Measurements from ENCODE around the gene EEF1AKMT3.
A peak's percentile ranks its signal among the peaks of the same experiment; 100 is the strongest.

Gene EEF1AKMT3

DNA sequence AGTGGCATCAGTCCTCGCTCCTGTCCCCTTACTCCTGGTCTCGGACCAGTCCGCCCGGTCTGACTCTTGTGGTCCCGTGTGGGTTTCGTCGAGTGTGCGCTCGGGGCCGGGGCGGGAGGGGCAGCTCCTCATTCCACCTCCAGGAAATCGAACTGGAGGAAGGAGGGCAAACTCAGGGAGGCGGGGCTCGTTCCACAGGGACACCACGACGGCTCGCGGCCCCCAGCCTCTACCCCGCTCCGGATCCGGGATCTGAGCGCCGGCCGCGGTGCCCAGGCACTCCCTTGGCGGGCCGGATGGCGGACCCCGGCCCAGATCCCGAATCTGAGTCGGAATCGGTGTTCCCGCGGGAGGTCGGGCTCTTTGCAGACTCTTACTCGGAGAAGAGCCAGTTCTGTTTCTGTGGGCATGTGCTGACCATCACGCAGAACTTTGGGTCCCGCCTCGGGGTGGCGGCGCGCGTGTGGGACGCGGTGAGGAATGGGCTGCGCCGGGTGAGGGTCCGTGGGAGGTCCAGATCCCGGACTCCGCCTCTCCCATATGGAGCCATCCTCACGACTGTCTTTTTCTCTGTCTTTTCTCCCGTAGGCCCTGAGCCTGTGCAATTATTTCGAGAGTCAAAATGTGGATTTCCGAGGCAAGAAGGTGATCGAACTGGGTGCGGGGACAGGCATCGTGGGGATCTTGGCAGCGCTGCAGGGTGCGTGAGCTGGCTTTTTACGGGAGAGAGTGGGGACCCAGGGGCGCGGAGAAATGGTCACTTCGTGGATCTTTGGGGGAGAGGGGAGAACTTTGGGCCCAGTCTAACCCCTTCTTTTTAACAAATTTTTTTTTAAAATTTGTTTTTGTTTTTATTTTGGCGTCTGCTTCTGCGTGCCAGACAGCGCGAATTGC lies at the start of gene EEF1AKMT3:
TSS of gene EEF1AKMT3 (plus strand) at position 186 of the 894 bp plus-strand sequence. CDS start at position 297, 111 bp downstream.
- no peak for DNase-seq

DNA sequence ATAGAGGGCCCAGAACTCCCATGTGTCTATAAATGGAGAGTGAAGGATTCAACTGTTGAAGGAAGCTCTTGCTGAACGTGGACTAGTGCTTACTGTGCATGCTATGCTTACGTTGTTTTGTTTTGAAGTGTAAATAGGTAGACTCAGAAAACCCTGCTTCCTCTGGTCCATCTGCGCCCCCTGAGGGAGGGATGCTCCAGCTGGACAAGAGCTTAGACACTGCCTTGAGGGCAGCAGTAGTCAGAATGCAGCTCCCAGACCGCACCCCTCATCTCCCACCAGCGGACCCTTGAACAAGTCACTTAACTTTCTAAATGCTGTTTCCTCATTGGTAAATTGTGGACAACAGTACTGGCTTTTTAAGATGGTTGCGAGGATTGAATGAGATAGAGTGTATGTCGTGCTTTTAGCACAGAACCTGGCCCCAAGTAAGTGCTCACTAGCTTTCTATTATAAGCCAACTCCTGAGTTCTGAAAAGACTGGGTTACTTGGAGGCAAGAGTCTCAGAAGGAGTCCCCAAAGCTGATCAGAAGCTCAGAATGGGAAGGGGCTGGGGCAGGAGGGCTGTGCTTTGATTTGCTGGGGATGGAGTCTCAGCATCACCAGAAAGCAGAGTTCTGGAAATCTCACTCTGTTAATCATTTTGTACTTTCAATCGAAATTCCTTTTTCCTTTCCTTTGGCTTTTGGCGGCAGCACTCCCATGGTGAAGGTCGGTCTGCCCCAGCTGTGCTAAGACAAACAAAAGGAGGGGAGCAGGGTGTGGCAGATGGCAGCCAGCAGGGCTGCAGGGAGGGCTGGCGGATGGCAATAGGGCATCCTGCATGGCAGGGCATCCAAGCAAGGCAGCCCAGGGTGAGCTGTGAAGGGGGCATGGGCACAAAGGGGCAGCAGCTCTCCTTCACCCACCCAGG lies 49.4 kb upstream of the EEF1AKMT3 start:
- DNase-seq = no peak

DNA sequence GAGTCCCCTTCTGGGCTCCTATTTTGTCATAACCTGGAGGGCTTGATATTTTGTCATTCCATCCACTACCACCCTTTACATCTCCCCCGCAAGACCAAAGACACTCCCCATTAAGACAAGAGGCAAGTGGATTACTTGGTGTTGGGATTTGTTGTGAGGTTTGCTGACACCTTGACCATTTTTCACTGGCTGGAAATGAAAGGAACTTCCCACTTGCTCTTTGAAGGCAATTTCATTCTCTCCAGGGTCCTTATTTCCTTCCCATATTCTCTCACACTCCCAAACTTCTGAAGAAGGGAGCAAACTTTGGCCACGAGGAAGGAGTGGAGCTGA lies 48.8 kb upstream of the EEF1AKMT3 start:
- no peak for DNase-seq

DNA sequence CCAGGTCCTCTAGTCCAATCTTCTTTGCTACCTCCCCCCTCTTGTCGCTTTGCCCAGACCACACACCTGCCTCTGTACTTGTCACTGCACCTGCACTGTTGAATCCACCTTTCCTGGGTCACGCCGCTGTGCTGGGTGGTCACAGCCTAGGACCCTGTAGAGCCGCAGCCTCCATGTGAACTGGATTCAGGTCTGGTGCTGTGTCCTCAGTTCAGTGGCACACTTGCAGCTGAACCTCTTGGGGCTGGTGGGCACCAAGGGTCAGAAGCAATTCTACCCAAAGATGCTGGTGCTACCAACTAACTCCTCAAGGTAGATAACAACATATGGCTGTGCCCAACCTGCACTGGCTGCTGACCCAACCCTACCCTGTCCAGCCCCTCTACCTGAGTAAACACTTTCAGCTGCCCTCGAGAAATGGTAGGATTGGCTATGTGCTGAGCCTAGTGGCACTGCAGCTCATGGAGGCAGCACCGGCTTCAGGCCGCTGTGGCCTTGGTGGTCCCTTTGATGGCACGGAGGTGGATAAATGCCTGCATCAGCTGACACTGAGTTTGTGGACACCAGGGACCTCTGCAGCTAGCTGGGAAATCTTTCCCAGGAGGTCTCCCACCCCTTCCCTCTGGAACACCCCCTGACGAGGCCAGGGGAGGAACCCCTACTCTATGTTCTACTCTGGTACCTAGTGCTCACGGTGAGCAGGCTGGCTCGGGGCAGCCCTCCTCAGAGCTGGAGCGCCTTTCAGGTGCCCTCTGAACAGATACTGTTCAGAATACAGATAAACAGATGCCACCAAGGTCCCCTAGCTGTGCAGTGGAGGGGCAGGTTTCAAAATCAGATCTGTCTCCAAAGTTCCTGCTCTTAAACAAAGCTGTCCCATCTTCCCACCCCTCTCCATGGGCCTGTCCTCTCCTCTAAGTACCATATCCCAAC lies 48.1 kb upstream of the EEF1AKMT3 start:
- no peak for DNase-seq

DNA sequence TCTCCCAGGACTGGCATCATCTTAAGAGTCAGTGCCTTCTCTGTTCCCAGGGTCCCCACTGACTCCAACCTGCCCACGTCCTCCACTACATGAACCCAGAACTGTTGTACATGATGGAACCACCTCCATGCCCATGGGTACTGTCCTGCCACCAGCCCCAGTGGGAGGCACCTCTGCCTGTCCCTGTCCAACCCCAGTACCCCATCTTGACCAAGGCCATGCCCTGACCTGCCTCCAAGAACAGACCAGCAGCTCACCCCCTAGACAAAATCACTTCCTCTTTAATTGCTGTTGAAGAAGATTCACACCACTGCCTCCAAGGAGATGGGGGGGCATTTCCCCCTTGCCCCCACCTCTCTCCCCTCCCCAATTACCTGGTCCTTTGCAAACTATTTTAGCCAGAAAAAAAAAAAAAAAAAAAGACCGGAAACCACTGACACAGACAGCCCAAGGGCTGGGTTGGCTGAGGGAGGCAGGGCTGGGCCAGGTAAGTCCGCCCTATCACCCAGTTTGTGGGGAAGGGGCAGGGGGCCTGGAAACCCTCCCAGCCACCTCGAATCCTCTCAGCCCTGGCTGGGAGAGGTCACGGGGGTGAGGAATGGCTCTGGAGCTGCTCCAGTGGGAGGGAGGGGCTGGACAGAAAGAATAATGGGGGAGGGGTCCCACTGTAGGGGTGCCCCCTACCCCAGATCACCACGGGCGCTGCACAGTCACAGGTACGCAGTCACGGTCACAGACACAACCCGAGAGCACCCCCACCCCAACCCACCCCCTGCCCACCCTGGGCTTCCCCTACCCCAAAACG lies 47.3 kb upstream of the EEF1AKMT3 start:
- DNase-seq = no peak

DNA sequence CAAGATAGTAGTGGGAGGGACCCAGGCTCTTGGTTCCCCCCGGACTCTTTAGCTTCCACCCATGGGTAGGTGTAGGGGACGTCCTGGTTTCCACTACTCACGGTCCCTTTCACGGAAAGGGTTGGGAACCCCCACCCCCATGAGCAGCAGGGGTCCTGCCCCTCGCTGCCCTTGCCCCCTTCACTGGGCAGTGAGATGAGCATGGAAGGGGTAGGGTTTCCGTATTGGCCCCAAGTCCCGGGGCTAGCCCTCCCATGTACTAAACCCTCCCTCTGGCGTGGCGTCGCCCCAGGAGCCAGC lies 46.6 kb upstream of the EEF1AKMT3 start:
- no peak for DNase-seq

DNA sequence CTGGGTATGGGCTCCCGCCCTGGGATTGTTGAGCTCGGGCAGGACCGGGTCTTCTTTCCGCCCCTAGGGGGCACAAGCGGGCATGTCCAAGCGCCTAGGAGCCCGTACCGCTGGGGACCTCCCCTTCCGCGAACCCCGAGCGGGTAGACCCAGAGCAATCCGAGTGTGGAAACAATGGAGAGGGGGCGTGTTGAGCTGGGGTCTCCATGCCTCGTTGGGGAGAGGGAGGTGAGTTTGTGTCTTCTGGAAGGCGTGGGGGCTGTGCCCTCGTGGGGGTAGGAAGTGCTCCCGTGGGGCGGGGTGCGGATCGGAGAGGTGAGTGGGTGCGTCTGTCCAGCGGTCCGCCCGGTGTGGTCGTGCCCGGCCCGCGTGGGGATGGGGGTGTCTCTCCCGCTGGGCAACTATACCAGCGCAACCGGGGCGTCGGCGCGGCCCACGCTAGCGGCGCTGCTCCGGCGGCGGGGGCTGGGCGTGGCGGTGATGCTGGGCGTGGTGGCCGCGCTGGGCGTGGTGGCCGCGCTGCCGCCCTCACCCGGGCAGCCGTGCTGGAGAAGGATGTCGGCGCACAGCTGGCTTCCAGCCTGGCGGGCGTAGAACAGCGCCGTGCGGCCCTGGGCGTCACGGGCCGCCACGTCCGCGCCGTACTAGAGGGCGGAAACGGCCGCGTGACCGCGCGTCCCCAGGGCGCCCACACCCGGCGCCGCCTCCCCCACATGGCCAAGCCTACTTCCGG lies 46.1 kb upstream of the EEF1AKMT3 start:
- peak; percentile 49 for DNase-seq

DNA sequence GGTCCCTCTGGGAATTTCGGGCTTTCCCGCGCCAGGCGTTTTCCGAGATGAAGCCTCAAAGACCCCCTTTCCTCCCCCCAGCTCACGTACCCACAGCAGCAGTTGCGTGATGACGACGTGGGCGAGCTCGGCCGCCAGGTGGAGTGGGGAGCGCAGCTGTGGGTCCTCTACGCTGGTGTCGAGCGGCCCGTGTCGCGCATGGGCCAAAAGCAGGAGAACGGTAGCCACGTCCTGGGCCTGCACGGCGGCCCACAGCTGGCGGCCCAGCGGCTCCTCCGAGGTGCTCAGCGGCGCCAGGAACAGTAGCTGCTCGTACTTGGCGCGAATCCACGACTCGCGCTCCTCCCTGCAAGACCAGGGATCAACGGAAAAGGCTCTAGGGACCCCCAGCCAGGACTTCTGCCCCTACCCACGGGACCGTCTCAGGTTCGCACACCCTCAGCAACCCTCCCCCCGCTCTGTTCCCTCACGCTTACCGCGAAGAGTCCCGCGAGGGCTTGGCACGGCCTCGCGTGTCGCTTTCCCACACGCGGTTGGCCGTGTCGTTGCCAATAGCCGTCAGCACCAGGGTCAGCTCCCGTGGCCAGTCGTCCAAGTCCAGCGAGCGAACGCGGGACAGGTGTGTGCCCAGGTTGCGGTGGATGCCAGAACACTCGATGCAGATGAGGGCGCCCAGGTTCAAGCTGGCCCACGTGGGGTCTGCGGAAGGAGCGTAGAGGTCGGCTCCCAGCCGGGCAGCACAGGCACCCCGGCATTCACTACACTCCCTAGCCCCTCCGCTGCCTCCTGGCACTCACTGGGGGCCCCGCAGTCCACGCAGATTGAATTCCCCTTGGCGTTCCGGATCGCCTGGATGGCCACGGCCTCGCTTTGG lies 45.3 kb upstream of the EEF1AKMT3 start:
- DNase-seq = no peak

DNA sequence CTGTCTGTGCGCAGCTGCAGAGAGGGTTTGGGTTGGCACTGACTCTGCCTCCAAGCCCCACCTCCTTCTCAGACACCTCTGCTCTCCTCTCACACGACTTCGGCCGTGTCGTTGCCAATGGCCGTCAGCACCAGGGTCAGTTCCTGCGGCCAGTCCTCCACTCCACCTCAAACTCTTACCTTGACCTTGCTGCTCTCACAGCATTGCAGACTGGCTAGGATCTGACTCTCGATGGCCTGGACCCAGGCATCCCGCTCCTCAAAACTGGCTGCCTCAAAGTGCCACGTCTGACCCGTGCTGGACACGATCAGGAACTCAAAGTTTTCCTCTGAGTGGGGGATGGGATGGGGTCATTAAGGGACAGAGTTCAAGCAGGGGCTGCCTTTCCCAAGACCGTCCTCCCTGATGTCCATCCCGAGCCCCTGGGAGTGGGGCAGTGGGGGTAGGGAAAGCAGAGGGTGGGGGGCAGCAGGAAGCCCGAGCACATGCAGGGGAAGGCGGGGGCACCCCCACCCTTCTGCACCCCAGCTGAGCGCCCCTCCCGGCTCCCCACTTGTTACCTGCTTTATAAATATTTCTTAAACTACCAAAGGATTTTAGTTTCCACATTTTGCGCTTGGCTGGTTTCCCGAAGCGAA lies 44.5 kb upstream of the EEF1AKMT3 start:
- no peak for DNase-seq

DNA sequence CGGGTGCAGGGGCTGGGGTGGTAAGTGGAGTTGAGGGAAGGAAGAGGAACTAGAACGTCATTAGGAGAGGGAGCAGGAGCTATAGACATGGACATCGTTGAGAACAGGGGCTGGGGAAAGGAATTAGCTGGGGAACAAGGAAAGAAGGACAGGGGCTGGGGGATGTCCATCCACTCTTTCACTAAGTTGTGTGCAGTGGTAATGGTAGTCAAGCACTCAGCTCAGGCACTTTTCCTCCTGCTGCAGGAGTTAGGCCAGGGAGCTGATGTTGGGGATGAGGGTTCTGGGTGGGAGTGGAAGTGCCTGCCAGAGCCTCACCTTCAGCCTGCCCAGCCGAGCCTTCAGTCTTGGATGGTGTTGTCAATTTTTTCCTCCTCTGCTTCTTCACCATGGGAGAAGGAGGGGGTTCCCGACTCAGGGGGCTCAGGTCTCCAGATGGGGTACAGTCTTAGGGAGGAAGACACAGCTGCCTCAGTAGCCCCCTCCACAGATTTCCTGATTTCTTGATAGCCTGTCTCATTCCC lies 43.0 kb upstream of the EEF1AKMT3 start:
- no peak for DNase-seq

DNA sequence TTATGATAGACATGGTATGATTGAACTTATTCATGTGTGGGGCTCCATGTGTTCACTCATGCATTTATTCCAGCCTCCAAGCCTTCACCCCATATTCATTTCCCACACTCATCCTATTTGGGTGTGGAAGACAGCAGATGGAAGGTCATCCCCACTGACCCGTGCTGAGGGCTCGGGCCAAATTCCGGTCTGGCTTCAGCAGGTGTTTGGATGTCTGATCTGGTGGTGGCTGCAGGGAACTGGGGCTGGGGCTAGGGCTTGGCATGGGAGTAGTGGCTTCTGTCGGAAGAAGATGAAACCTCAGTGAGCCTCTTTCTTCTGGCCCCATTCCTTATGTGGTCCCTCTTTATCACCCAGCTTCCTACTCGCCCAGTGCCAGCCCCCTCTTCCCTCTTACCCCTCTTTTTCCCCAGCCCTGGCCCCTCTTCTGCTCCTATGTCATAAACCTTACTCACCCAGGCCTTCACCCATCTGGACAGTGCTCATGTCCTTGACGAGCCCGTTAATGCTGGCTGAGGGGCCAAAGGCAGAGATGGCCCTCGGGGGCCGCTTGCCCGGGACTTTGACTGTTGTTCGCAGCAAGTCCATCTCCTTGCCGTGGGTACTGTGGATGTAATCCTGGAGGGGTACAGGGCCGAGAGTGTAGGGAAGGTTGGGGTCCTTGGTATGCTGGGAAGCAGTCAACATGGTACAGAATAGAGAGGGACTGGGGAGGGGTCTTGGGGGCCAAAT lies 41.9 kb upstream of the EEF1AKMT3 start:
- DNase-seq = no peak

DNA sequence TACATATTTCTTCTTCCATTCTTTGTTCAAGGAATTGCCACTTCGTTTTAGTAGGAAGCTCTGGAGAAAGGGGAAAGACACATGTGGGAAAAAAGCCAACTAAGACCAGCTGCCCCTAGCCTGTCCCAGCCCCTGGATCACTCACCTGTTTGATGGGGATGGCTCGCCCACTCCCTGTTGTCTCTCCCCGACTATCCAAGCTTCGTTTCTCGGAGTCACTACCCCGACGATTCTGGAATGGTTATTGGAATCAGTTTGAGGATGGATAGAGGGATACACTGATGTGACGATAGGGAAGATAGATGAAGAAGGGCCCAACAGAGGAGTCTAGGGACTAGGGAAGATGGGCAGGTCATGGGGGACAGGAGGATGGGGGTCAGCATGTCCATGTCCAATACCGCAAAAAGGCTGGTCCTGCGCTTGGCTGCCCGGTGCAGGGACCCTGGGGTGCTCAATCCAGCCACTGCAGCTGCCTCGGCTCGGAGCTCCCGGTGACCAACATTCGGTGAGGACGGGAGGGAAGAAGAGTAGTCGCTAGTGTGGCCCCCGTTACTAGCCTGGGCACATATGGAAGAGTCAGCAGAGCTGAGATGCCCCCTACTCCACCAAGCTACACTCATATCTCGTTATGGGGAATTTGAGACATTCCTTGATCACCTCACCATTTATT lies 40.9 kb upstream of the EEF1AKMT3 start:
- DNase-seq = no peak

DNA sequence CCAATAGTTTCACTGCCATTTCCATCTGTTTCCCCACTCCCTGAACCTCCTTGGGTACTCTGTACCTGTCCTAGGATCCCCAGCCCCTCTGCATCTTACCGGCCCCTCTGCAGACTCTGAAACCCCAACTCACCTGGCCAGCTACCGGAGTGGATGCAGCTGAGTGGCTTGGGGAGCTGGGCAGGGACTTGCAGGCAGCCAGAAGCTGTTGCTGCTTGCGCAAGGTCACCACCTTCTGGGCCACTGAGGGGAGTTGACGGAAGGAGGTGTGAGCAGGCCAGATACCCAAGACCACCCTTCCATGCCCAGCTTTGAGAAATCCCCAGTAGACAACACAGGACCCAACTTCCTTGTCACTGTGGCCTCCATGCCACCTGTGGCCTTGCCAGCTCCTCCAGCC lies 40.1 kb upstream of the EEF1AKMT3 start:
- no peak for DNase-seq

DNA sequence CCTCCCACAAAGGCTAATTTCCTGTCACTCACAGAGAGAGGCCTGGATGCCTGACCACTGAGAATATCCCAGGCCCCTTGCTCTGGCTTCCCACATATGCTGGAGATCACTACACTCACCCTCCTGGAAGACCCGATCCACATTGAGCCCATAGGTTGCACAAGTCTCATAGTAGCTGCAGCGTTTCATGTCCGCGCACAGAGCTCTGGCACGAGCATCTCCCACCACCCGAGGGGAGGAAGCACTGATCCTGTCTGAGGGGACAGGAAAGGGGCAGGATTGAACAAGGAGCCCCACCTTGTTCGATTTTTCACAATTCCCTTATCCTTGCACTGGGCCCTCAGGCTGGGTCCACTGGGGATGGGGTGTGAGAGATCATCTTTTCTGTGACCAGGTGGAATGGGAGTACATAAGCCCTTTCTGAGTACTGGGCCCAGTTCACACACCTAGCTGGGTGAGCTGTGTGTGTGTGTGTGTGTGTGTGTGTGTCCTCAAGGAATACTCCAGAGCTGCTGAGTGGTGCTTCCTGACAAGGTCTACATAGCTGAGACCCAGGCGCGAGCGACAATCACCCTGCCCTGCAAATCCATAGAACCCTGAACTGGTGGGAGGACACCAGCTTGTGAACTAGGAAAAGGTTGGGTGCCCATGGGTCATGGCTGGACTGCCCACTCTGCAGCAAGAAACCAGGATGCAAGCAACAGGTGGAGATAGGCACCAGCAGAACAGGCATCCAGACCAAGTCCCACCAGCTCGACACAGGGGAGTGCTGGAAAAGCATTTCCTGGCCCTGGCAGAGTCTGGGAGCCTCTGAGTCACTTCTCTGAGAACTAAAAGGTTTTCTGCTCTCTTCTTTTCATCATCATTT lies 39.5 kb upstream of the EEF1AKMT3 start:
- no peak for DNase-seq

DNA sequence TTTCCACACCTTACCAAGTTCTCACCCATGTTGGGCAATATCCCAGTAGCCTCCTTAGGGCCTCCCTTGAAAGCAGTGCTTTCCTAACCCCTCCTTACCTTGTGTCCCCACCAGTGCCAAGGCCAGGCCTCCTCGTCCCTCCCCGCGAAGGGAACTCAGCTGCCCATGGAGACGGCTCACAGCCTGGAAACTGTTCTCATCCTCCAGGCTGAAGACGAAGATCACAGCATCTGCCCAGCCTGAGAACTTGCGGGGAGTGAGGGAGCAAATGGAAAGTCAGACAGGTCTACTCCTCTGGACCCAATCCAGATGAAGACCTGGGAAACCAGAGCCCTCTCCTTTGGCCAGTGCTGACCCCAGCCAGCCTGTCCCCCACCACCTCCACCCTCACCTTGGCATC lies 38.5 kb upstream of the EEF1AKMT3 start:
- no peak for DNase-seq

DNA sequence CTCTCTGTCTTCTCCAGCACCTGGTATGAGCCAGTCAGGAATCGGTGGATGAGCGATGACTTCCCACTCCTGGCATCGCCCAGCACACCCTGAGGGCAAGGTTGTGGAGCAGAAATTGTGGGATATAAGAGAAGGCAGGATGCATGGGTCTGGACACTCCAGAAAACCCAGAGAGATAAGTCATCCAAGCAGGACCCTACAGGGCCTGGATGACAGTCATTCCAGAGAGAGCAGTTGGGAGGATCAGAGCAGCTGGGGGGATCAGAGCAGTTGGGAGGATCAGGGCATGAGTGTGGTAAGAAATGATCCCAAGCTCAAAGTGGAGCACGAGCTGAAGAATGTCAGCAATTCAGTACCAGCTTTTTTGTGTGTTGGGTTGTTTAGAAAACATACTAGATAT lies 37.8 kb upstream of the EEF1AKMT3 start:
- no peak for DNase-seq

DNA sequence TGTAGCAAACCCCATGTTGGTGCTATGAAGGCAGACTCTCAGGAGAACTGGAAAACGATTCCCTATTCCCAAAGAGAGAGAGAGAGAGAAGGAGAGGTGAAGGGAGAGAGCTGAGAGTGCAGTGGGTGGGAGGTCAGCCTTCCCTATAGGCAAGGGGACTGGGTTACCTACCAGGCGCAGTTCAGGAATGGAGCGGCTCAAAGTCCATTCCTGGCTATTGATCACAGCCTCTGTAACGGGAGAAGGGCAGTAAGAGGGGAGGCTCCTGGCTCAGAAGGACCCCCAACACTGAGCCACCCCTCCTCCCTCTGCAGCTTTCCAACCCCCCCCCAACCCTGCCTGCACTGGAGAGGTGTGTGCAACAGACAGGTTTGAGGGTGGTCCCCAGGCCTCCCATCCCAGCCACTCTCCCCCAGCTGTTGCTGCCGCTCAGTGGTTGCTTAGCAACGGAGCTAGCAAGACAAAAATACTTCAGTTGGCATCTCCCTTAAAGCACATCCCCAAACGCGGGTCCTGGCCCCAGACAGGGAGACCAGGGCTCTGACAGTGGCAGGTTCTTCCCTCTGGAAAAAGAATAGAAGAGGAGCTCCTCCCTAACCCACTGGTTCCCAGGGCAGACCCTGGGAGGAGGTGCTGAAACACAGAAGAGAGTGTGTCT lies 37.1 kb upstream of the EEF1AKMT3 start:
- no peak for DNase-seq

All from CD4-positive, alpha-beta T cell treated with Interleukin-10 for 1 hour (primary cell).